GM12878 (cell line): Measurements from ENCODE around the gene ART1. TPM values are rescaled to one million over a fixed set of nuclear protein-coding genes. Genes with fewer than 3 reads are reported as not detected.

Experiments used
- ATAC-seq: fragments of 200-7000 bp; cut with Tn5 transposase; 3 replicates; pipeline ENCODE4 v1.9.1; 2020; ENCODE audit warnings: mild to moderate bottlenecking, moderate library complexity
- BruUV-seq: library from RNA; stranded (reverse); fragments of 400-500 nt; replicated peaks from 2 replicates; lab custom pipeline; 2021; lab: Mats Ljungman, UMichigan
- CTCF ChIA-PET: fragments of 300-600 bp; sonication (Branson Sonifier 250); formaldehyde crosslinking; extraction: SDS; loops from one replicate; lab custom pipeline; 2021; ENCODE audit warnings: inconsistent platforms; lab: Yijun Ruan, JAX
- POLR2A ChIA-PET: fragments of 350-600 bp; formaldehyde crosslinking; extraction: SDS; loops from one replicate; lab custom pipeline; 2021; ENCODE audit warnings: inconsistent platforms; lab: Charles Lee
- RAD21 ChIA-PET: fragments of 300-600 bp; sonication (Branson Sonifier 250); formaldehyde crosslinking; loops from one replicate; lab custom pipeline; 2023; ENCODE audit warnings: antibody characterized with exemption; ENCODE audit not compliant: unreplicated experiment; lab: Charles Lee
- SMC1A ChIA-PET: fragments of 300-600 bp; sonication (Branson Sonifier 250); formaldehyde crosslinking; loops from one replicate; lab custom pipeline; 2023; ENCODE audit not compliant: unreplicated experiment, uncharacterized antibody; lab: Charles Lee
- DNase-seq: peaks from one replicate; pipeline ENCODE4 v3.0.0-alpha.2; 2011; ENCODE audit warnings: low read depth, low spot score
- FAIRE-seq: peaks from 3 replicates; lab custom pipeline; 2011; peaks lifted over from hg19 to GRCh38; lab: Jason Lieb, UNC
- H2AFZ ChIP-seq: 2 replicates; pipeline ENCODE4 v1.6.0; 2011; ENCODE audit warnings: low read depth, low read length, control low read depth; ENCODE audit not compliant: control insufficient read depth
- H3K27ac ChIP-seq: 2 replicates; pipeline ENCODE4 v1.5.1; 2011; ENCODE audit warnings: control low read depth; ENCODE audit not compliant: control insufficient read depth, insufficient read depth
- H3K27me3 ChIP-seq, 2 experiments: replicated peaks in 1 of 2; 2 replicates each; pipeline versions ENCODE4 v1.6.0 to v1.6.1; 2011; ENCODE audit warnings: low read length in 1 of 2; ENCODE audit not compliant: control insufficient read depth in 2 of 2, insufficient read depth in 2 of 2
- H3K36me3 ChIP-seq, 2 experiments: 2 replicates each; pipeline ENCODE4 v1.5.1; 2011; ENCODE audit warnings: low read length in 1 of 2; ENCODE audit not compliant: control insufficient read depth in 2 of 2, insufficient read depth in 2 of 2
- H3K4me1 ChIP-seq: 2 replicates; pipeline ENCODE4 v1.6.1; 2011; ENCODE audit warnings: mild to moderate bottlenecking, low read length, moderate library complexity, mixed read lengths; ENCODE audit not compliant: control insufficient read depth, insufficient read depth
- H3K4me2 ChIP-seq: 2 replicates; pipeline ENCODE4 v1.6.0; 2011; ENCODE audit warnings: control low read depth; ENCODE audit not compliant: control insufficient read depth, insufficient read depth
- H3K4me3 ChIP-seq: fragments of 200-600 bp; sonication (generic); 2 replicates; pipeline ENCODE4 v1.5.1; 2016
- H3K79me2 ChIP-seq: 2 replicates; pipeline ENCODE4 v1.6.0; 2011; ENCODE audit warnings: low read length; ENCODE audit not compliant: control insufficient read depth, insufficient read depth
- H3K9ac ChIP-seq: 2 replicates; pipeline ENCODE4 v1.8.0; 2011; ENCODE audit warnings: low read length, control low read depth, mixed read lengths; ENCODE audit not compliant: control insufficient read depth, insufficient read depth
- H3K9me3 ChIP-seq: replicated peaks from 3 replicates; pipeline ENCODE4 v1.5.1; 2011; ENCODE audit warnings: mild to moderate bottlenecking, low read length; ENCODE audit not compliant: control insufficient read depth, insufficient read depth
- H4K20me1 ChIP-seq: 2 replicates; pipeline ENCODE4 v1.6.0; 2011; ENCODE audit not compliant: control insufficient read depth, insufficient read depth
- CHD1 ChIP-seq: IDR thresholded peaks from 2 replicates; pipeline ENCODE4 v1.6.1; 2012; ENCODE audit warnings: low read depth, low read length, improper control_type of control experiment
- CREB1 ChIP-seq: IDR thresholded peaks from 2 replicates; pipeline ENCODE4 v1.6.1; 2012; ENCODE audit warnings: low read depth, mild to moderate bottlenecking, inconsistent platforms
- CREM ChIP-seq: IDR thresholded peaks from 2 replicates; pipeline ENCODE4 v1.6.1; 2014; ENCODE audit warnings: antibody characterized with exemption, low read depth
- CTCF ChIP-seq, 3 experiments: IDR thresholded peaks in 2 of 3; conservative IDR thresholded peaks in 1 of 3; 2 replicates each; pipeline ENCODE4 v1.5.1; 2011; ENCODE audit warnings: low read depth in 3 of 3, low read length in 3 of 3, mild to moderate bottlenecking in 3 of 3, control low read depth in 2 of 3, moderate library complexity in 2 of 3, inconsistent platforms in 1 of 3, mixed read lengths in 1 of 3; ENCODE audit not compliant: control insufficient read depth in 2 of 3, insufficient read depth in 1 of 3; ENCODE audit errors: extremely low read depth in 1 of 3
- EP300 ChIP-seq, 2 experiments: fragments of 150-350 bp in 1 of 2; IDR thresholded peaks; 2 replicates each; pipeline ENCODE4 v1.6.1; 2011 to 2012; ENCODE audit warnings: low read depth in 2 of 2, low read length in 2 of 2, borderline replicate concordance in 1 of 2, improper control_type of control experiment in 1 of 2, inconsistent platforms in 1 of 2; ENCODE audit not compliant: control insufficient read depth in 1 of 2
- ETV6 ChIP-seq, 2 experiments: fragments of 450-650 bp in 1 of 2; IDR thresholded peaks in 1 of 2; conservative IDR thresholded peaks in 1 of 2; 2 replicates each; pipeline ENCODE4 v1.6.1; 2014; ENCODE audit warnings: antibody characterized with exemption in 1 of 2, borderline replicate concordance in 1 of 2, low read depth in 1 of 2, mild to moderate bottlenecking in 1 of 2, moderate library complexity in 1 of 2
- IRF4 ChIP-seq: IDR thresholded peaks from 2 replicates; pipeline ENCODE4 v1.6.1; 2011; ENCODE audit warnings: low read depth, low read length
- SPI1 ChIP-seq: IDR thresholded peaks from 2 replicates; pipeline ENCODE4 v1.6.1; 2011; ENCODE audit warnings: low read depth, mild to moderate bottlenecking, low read length, moderate library complexity, borderline replicate concordance; ENCODE audit not compliant: insufficient read depth
- SREBF2 ChIP-seq: IDR thresholded peaks from 2 replicates; pipeline ENCODE4 v1.6.1; 2012; ENCODE audit warnings: mild to moderate bottlenecking, low read length
- TCF3 ChIP-seq: IDR thresholded peaks from 2 replicates; pipeline ENCODE4 v1.6.1; 2012; ENCODE audit warnings: low read depth, mild to moderate bottlenecking, low read length, borderline replicate concordance; ENCODE audit not compliant: insufficient read depth
- WGBS: methylation state at CpG from one replicate; pipeline ENCODE4 v1.1.6; 2016; ENCODE audit warnings: low lambda C conversion rate; ENCODE audit not compliant: insufficient replicate concordance, insufficient coverage; ENCODE audit errors: missing lambda C conversion rate; 5-methylcytosine and 5-hydroxymethylcytosine counted together
- in situ Hi-C: fragments of 300-500 bp; cut with MboI; formaldehyde crosslinking; loops from 9 replicates; pipeline ENCODE4 v1.14.3; 2018; ENCODE audit warnings: mixed read lengths
- intact Hi-C: fragments of 100-400 bp; cut with micrococcal nuclease; formaldehyde crosslinking; loops from one replicate; pipeline ENCODE4 v1.14.2; 2022; ENCODE audit not compliant: unreplicated experiment
- polyA plus RNA-seq, 11 experiments: library from polyadenylated mRNA; depleted of rRNA in 4 of 11; unstranded in 6 of 11; stranded (reverse) in 5 of 11; fragments of >200 nt; fragmentation: Nextera tagmentation in 4 of 11; fragmentation: Illumina TruSeq in 1 of 11; extraction: Ambion mirVana in 4 of 11; extraction: Trizol in 1 of 11; gene quantifications; 1 replicate in 1 of 11; 2 replicates in 10 of 11; pipeline versions ENCODE4 v1.2.1 to v1.2.3, GENCODE V29; 2011 to 2016; ENCODE audit warnings: inconsistent platforms in 2 of 11, missing spikeins in 2 of 11, low read depth in 1 of 11
- total RNA-seq, 4 experiments: library from RNA; depleted of rRNA in 3 of 4; stranded (reverse); fragments of >200 nt in 3 of 4; fragmentation: Illumina TruSeq in 1 of 4; extraction: Trizol in 1 of 4; gene quantifications; 2 replicates each; pipeline versions ENCODE4 v1.2.1 to v1.2.3, GENCODE V29; 2013 to 2021

The ART1 gene
- total and polyA plus RNA-seq, 10 of the 15 experiments (the other 5 are each of a cell fraction or from before 2014, with no cell fraction given) = not detected

DNA sequence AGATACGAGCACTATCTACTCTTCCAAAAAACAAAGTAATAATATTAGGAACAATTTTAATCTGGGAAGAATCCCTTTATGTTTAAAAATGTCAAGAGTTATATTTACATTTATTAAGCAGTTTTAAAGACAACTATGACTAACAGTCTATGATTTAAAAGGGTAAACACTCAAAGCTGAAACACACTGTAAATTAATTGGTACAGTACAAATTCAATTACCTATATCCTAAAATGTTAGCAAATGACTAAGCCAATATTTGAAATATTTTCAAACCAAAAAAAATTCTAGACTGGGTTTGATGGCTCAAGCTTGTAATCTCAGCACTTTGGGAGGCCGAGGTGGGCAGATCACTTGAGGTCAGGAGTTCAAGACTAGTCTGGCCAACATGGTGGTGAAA, 62.2 kb downstream of the ART1 start:
- DNase-seq = no peak
- no peaks in the 10 kb centered on the region for H3K9me3 ChIP-seq
- H3K36me3 ChIP-seq = peaks cover 5 to 34% of the 10 kb centered on the region in 2 experiments
- H3K4me1 ChIP-seq = no peaks in the 10 kb centered on the region
- no peaks in the 10 kb centered on the region for H3K27me3 ChIP-seq
- intact Hi-C loops (no loop called here), in situ Hi-C loops (no loop called here)
- ChIA-PET CTCF (no interaction called here), SMC1A (no interaction called here)
- no peaks in the 10 kb centered on the region for H3K79me2 ChIP-seq
- no TSS peak for BruUV-seq
- no peak for TF ChIP-seq ETV6 (conservative IDR thresholded peaks at IDR 0.05 in 1 of 2, IDR thresholded peaks at IDR 0.05 in 1 of 2; ENCODE audit: borderline replicate concordance in 1 of 2, low read depth in 1 of 2)
- no peak for TF ChIP-seq IRF4
- TF ChIP-seq CTCF (IDR thresholded peaks at IDR 0.05 in 2 of 3, conservative IDR thresholded peaks at IDR 0.05 in 1 of 3; ENCODE audit: control insufficient read depth in 2 of 3, extremely low read depth in 1 of 3, insufficient read depth in 1 of 3, low read depth in 3 of 3, low read length in 3 of 3) = no peak
- TF ChIP-seq CHD1 = no peak
- no peak for TF ChIP-seq CREM
- TF ChIP-seq TCF3 = no peak
- TF ChIP-seq SPI1 = no peak
- TF ChIP-seq CREB1 = no peak
- TF ChIP-seq EP300 (IDR thresholded peaks at IDR 0.05; ENCODE audit: borderline replicate concordance in 1 of 2, control insufficient read depth in 1 of 2, low read depth in 2 of 2, low read length in 2 of 2) = no peak
- no peak for TF ChIP-seq SREBF2
- TF ChIP-seq, all 136 proteins: peak for 0
- Histone ChIP-seq H2AFZ (no peak overlapping the region), H4K20me1 (no peaks in the 10 kb centered on the region), H3K4me2 (no peak overlapping the region), H3K4me3 (no peak overlapping the region), H3K27ac (no peak overlapping the region), H3K9ac (no peak overlapping the region)
- WGBS = 96% methylated on average over 2 of the region's 2 CpGs
- ChIA-PET RAD21 (no interaction called here), POLR2A (no interaction called here)
- no peak for ATAC-seq
- FAIRE-seq = no peak
